Breast epithelium (tissue), 3 donors: ENCODE measurements around the gene DGKI.

ENCODE experiments used
- CTCF ChIP-seq, 3 donors: fragments of 450-650 bp; IDR thresholded peaks; one replicate each; pipeline ENCODE4 v1.5.1; 2016 to 2017; ENCODE audit warnings: antibody characterized with exemption in 3 of 3, mild to moderate bottlenecking in 3 of 3, moderate library complexity in 3 of 3
- POLR2A ChIP-seq: fragments of 450-650 bp; IDR thresholded peaks from one replicate; pipeline ENCODE4 v1.6.1; 2016; ENCODE audit warnings: antibody characterized with exemption, mild to moderate bottlenecking, moderate library complexity
- POLR2AphosphoS5 ChIP-seq, 3 donors: sonication (generic); formaldehyde crosslinking; IDR thresholded peaks; one replicate each; pipeline ENCODE4 v1.6.1; 2017; ENCODE audit warnings: antibody characterized with exemption in 3 of 3

GRCh38 chr7:137690635-137691034 is 156.1 kb downstream of the DGKI start:
- TF ChIP-seq POLR2A (no peak), CTCF (IDR thresholded peaks at IDR 0.05) (no peak), POLR2AphosphoS5 (IDR thresholded peaks at IDR 0.05) (no peak)
